GM12878 (cell line): ENCODE measurements around the gene P3H2. TPM values are rescaled to one million over a fixed set of nuclear protein-coding genes. Genes with fewer than 3 reads are reported as not detected.

Experiments used
- ATAC-seq: fragments of 200-7000 bp; cut with Tn5 transposase; 3 replicates; pipeline ENCODE4 v1.9.1; 2020; ENCODE audit warnings: mild to moderate bottlenecking, moderate library complexity
- BruUV-seq: library from RNA; stranded (reverse); fragments of 400-500 nt; replicated peaks from 2 replicates; lab custom pipeline; 2021; lab: Mats Ljungman, UMichigan
- CTCF ChIA-PET: fragments of 300-600 bp; sonication (Branson Sonifier 250); formaldehyde crosslinking; extraction: SDS; loops from one replicate; lab custom pipeline; 2021; ENCODE audit warnings: inconsistent platforms; lab: Yijun Ruan, JAX
- POLR2A ChIA-PET: fragments of 350-600 bp; formaldehyde crosslinking; extraction: SDS; loops from one replicate; lab custom pipeline; 2021; ENCODE audit warnings: inconsistent platforms; lab: Charles Lee
- RAD21 ChIA-PET: fragments of 300-600 bp; sonication (Branson Sonifier 250); formaldehyde crosslinking; loops from one replicate; lab custom pipeline; 2023; ENCODE audit warnings: antibody characterized with exemption; ENCODE audit not compliant: unreplicated experiment; lab: Charles Lee
- SMC1A ChIA-PET: fragments of 300-600 bp; sonication (Branson Sonifier 250); formaldehyde crosslinking; loops from one replicate; lab custom pipeline; 2023; ENCODE audit not compliant: unreplicated experiment, uncharacterized antibody; lab: Charles Lee
- DNase-seq: peaks from one replicate; pipeline ENCODE4 v3.0.0-alpha.2; 2011; ENCODE audit warnings: low read depth, low spot score
- FAIRE-seq: peaks from 3 replicates; lab custom pipeline; 2011; peaks lifted over from hg19 to GRCh38; lab: Jason Lieb, UNC
- H2AFZ ChIP-seq: 2 replicates; pipeline ENCODE4 v1.6.0; 2011; ENCODE audit warnings: low read depth, low read length, control low read depth; ENCODE audit not compliant: control insufficient read depth
- H3K27ac ChIP-seq: 2 replicates; pipeline ENCODE4 v1.5.1; 2011; ENCODE audit warnings: control low read depth; ENCODE audit not compliant: control insufficient read depth, insufficient read depth
- H3K27me3 ChIP-seq, 2 experiments: replicated peaks in 1 of 2; 2 replicates each; pipeline versions ENCODE4 v1.6.0 to v1.6.1; 2011; ENCODE audit warnings: low read length in 1 of 2; ENCODE audit not compliant: control insufficient read depth in 2 of 2, insufficient read depth in 2 of 2
- H3K36me3 ChIP-seq, 2 experiments: 2 replicates each; pipeline ENCODE4 v1.5.1; 2011; ENCODE audit warnings: low read length in 1 of 2; ENCODE audit not compliant: control insufficient read depth in 2 of 2, insufficient read depth in 2 of 2
- H3K4me1 ChIP-seq: 2 replicates; pipeline ENCODE4 v1.6.1; 2011; ENCODE audit warnings: mild to moderate bottlenecking, low read length, moderate library complexity, mixed read lengths; ENCODE audit not compliant: control insufficient read depth, insufficient read depth
- H3K4me2 ChIP-seq: 2 replicates; pipeline ENCODE4 v1.6.0; 2011; ENCODE audit warnings: control low read depth; ENCODE audit not compliant: control insufficient read depth, insufficient read depth
- H3K4me3 ChIP-seq: fragments of 200-600 bp; sonication (generic); 2 replicates; pipeline ENCODE4 v1.5.1; 2016
- H3K79me2 ChIP-seq: 2 replicates; pipeline ENCODE4 v1.6.0; 2011; ENCODE audit warnings: low read length; ENCODE audit not compliant: control insufficient read depth, insufficient read depth
- H3K9ac ChIP-seq: 2 replicates; pipeline ENCODE4 v1.8.0; 2011; ENCODE audit warnings: low read length, control low read depth, mixed read lengths; ENCODE audit not compliant: control insufficient read depth, insufficient read depth
- H3K9me3 ChIP-seq: replicated peaks from 3 replicates; pipeline ENCODE4 v1.5.1; 2011; ENCODE audit warnings: mild to moderate bottlenecking, low read length; ENCODE audit not compliant: control insufficient read depth, insufficient read depth
- H4K20me1 ChIP-seq: 2 replicates; pipeline ENCODE4 v1.6.0; 2011; ENCODE audit not compliant: control insufficient read depth, insufficient read depth
- CEBPZ ChIP-seq: fragments of 150-350 bp; IDR thresholded peaks from 2 replicates; pipeline ENCODE4 v1.6.1; 2016; ENCODE audit warnings: low read depth, low read length
- NFYA ChIP-seq: IDR thresholded peaks from 2 replicates; pipeline ENCODE4 v1.6.1; 2011; ENCODE audit warnings: low read depth, mild to moderate bottlenecking, low read length, improper control_type of control experiment, borderline replicate concordance
- PAX5 ChIP-seq: IDR thresholded peaks from 2 replicates; pipeline ENCODE4 v1.6.1; 2011; ENCODE audit warnings: low read depth, low read length, borderline replicate concordance
- POLR2A ChIP-seq: IDR thresholded peaks from 2 replicates; pipeline ENCODE4 v1.6.1; 2011; ENCODE audit warnings: low read depth, mild to moderate bottlenecking, low read length
- POLR2AphosphoS5 ChIP-seq: IDR thresholded peaks from 2 replicates; pipeline ENCODE4 v1.6.1; 2011; ENCODE audit warnings: mild to moderate bottlenecking, low read length, inconsistent platforms
- RUNX3 ChIP-seq: IDR thresholded peaks from 2 replicates; pipeline ENCODE4 v1.6.1; 2012; ENCODE audit warnings: low read length, inconsistent platforms
- SMAD1 ChIP-seq: fragments of 450-650 bp; IDR thresholded peaks from 2 replicates; pipeline ENCODE4 v1.6.1; 2018; ENCODE audit warnings: mild to moderate bottlenecking, low read depth; ENCODE audit not compliant: partially characterized antibody
- YBX1 ChIP-seq: fragments of 450-650 bp; IDR thresholded peaks from 2 replicates; pipeline ENCODE4 v1.6.1; 2016; ENCODE audit warnings: antibody characterized with exemption
- ZZZ3 ChIP-seq: IDR thresholded peaks from 2 replicates; pipeline ENCODE4 v1.6.1; 2011; ENCODE audit warnings: low read depth; ENCODE audit not compliant: control insufficient read depth, insufficient read length
- WGBS: methylation state at CpG from one replicate; pipeline ENCODE4 v1.1.6; 2016; ENCODE audit warnings: low lambda C conversion rate; ENCODE audit not compliant: insufficient replicate concordance, insufficient coverage; ENCODE audit errors: missing lambda C conversion rate; 5-methylcytosine and 5-hydroxymethylcytosine counted together
- in situ Hi-C: fragments of 300-500 bp; cut with MboI; formaldehyde crosslinking; loops from 9 replicates; pipeline ENCODE4 v1.14.3; 2018; ENCODE audit warnings: mixed read lengths
- intact Hi-C: fragments of 100-400 bp; cut with micrococcal nuclease; formaldehyde crosslinking; loops from one replicate; pipeline ENCODE4 v1.14.2; 2022; ENCODE audit not compliant: unreplicated experiment
- polyA plus RNA-seq, 11 experiments: library from polyadenylated mRNA; depleted of rRNA in 4 of 11; unstranded in 6 of 11; stranded (reverse) in 5 of 11; fragments of >200 nt; fragmentation: Nextera tagmentation in 4 of 11; fragmentation: Illumina TruSeq in 1 of 11; extraction: Ambion mirVana in 4 of 11; extraction: Trizol in 1 of 11; gene quantifications; 1 replicate in 1 of 11; 2 replicates in 10 of 11; pipeline versions ENCODE4 v1.2.1 to v1.2.3, GENCODE V29; 2011 to 2016; ENCODE audit warnings: inconsistent platforms in 2 of 11, missing spikeins in 2 of 11, low read depth in 1 of 11
- total RNA-seq, 4 experiments: library from RNA; depleted of rRNA in 3 of 4; stranded (reverse); fragments of >200 nt in 3 of 4; fragmentation: Illumina TruSeq in 1 of 4; extraction: Trizol in 1 of 4; gene quantifications; 2 replicates each; pipeline versions ENCODE4 v1.2.1 to v1.2.3, GENCODE V29; 2013 to 2021
- TF ChIP-seq, protein P1 (sequence below): fragments of 450-650 bp; IDR thresholded peaks from 2 replicates; pipeline ENCODE4 v1.6.1; 2017; ENCODE audit warnings: borderline replicate concordance
- TF ChIP-seq, protein P2 (sequence below): IDR thresholded peaks from 2 replicates; pipeline ENCODE4 v1.6.1; 2011; ENCODE audit warnings: mild to moderate bottlenecking, low read depth, low read length, moderate library complexity; ENCODE audit not compliant: insufficient replicate concordance

The P3H2 gene
- total and polyA plus RNA-seq, 10 of the 15 experiments (the other 5 are each of a cell fraction or from before 2014, with no cell fraction given), result 27.0 to 97.6 (median 83.2) TPM

DNA sequence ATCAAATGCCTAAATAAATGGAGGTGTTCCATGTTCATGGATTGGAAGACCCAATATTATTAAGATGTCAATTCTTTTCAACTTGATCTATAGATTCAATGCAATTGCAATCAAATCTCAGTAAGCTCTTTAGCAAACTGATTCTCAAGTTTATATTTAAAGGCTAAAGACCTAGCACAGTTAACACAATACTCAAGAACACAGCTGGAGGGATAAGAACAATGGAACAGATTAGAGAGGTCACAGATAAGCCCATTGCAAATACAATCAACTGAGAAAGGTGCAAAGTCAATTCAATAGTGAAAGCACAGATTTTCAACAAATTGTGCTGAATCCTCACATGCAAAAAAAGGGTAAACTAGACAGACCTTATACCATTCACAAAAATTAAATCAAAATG is 198.9 kb downstream of the P3H2 start (continued):
- TF ChIP-seq, protein P1, sequence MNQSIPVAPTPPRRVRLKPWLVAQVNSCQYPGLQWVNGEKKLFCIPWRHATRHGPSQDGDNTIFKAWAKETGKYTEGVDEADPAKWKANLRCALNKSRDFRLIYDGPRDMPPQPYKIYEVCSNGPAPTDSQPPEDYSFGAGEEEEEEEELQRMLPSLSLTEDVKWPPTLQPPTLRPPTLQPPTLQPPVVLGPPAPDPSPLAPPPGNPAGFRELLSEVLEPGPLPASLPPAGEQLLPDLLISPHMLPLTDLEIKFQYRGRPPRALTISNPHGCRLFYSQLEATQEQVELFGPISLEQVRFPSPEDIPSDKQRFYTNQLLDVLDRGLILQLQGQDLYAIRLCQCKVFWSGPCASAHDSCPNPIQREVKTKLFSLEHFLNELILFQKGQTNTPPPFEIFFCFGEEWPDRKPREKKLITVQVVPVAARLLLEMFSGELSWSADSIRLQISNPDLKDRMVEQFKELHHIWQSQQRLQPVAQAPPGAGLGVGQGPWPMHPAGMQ, result no peak
- TF ChIP-seq POLR2AphosphoS5, result no peak

GRCh38 chr3:189914799-189915198 is 205.9 kb downstream of the P3H2 start:
- no peak overlapping the region for H3K9ac ChIP-seq
- no peaks in the 10 kb centered on the region for H3K36me3 ChIP-seq
- no peak for DNase-seq
- intact Hi-C loops, result no loop called here
- no peaks in the 10 kb centered on the region for H3K4me1 ChIP-seq
- no peak overlapping the region for H3K27ac ChIP-seq
- in situ Hi-C loops, result no loop called here
- no peak for FAIRE-seq
- ATAC-seq, result no peak
- CTCF ChIA-PET, result no interaction called here
- TF ChIP-seq NFYA (no peak), SMAD1 (no peak), CEBPZ (no peak), RUNX3 (no peak), PAX5 (no peak), ZZZ3 (no peak), POLR2A (no peak), YBX1 (no peak)
- TF ChIP-seq, protein P2, sequence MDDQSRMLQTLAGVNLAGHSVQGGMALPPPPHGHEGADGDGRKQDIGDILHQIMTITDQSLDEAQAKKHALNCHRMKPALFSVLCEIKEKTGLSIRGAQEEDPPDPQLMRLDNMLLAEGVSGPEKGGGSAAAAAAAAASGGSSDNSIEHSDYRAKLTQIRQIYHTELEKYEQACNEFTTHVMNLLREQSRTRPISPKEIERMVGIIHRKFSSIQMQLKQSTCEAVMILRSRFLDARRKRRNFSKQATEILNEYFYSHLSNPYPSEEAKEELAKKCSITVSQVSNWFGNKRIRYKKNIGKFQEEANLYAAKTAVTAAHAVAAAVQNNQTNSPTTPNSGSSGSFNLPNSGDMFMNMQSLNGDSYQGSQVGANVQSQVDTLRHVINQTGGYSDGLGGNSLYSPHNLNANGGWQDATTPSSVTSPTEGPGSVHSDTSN, result no peak
- POLR2A ChIA-PET, result no interaction called here
- BruUV-seq, result no TSS peak
- H3K9me3 ChIP-seq, result no peaks in the 10 kb centered on the region
- H3K79me2 ChIP-seq, result no peaks in the 10 kb centered on the region
- 55% methylated on average over 3 of the region's 3 CpGs for WGBS
- no peaks in the 10 kb centered on the region for H3K27me3 ChIP-seq
- H3K4me3 ChIP-seq, result no peak overlapping the region
- SMC1A ChIA-PET, result interaction anchor here (1.9 kb wide), 1 partner anchor 39 kb away, joined by 4 read pairs; no protein-coding TSS in a partner anchor
- H2AFZ ChIP-seq, result no peak overlapping the region
- RAD21 ChIA-PET, result no interaction called here
- H4K20me1 ChIP-seq, result no peaks in the 10 kb centered on the region
- no peak overlapping the region for H3K4me2 ChIP-seq
